IPS-NIHi7 (cell line): ENCODE measurements around the gene VPS8.

Source experiments
- DNase-seq: peaks from one replicate; pipeline ENCODE4 v3.0.0; 2012; ENCODE audit warnings: mixed read lengths; ENCODE audit errors: extremely low spot score

VPS8 gene, protein sequence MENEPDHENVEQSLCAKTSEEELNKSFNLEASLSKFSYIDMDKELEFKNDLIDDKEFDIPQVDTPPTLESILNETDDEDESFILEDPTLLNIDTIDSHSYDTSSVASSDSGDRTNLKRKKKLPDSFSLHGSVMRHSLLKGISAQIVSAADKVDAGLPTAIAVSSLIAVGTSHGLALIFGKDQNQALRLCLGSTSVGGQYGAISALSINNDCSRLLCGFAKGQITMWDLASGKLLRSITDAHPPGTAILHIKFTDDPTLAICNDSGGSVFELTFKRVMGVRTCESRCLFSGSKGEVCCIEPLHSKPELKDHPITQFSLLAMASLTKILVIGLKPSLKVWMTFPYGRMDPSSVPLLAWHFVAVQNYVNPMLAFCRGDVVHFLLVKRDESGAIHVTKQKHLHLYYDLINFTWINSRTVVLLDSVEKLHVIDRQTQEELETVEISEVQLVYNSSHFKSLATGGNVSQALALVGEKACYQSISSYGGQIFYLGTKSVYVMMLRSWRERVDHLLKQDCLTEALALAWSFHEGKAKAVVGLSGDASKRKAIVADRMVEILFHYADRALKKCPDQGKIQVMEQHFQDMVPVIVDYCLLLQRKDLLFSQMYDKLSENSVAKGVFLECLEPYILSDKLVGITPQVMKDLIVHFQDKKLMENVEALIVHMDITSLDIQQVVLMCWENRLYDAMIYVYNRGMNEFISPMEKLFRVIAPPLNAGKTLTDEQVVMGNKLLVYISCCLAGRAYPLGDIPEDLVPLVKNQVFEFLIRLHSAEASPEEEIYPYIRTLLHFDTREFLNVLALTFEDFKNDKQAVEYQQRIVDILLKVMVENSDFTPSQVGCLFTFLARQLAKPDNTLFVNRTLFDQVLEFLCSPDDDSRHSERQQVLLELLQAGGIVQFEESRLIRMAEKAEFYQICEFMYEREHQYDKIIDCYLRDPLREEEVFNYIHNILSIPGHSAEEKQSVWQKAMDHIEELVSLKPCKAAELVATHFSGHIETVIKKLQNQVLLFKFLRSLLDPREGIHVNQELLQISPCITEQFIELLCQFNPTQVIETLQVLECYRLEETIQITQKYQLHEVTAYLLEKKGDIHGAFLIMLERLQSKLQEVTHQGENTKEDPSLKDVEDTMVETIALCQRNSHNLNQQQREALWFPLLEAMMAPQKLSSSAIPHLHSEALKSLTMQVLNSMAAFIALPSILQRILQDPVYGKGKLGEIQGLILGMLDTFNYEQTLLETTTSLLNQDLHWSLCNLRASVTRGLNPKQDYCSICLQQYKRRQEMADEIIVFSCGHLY (N-terminal part only)

DNA sequence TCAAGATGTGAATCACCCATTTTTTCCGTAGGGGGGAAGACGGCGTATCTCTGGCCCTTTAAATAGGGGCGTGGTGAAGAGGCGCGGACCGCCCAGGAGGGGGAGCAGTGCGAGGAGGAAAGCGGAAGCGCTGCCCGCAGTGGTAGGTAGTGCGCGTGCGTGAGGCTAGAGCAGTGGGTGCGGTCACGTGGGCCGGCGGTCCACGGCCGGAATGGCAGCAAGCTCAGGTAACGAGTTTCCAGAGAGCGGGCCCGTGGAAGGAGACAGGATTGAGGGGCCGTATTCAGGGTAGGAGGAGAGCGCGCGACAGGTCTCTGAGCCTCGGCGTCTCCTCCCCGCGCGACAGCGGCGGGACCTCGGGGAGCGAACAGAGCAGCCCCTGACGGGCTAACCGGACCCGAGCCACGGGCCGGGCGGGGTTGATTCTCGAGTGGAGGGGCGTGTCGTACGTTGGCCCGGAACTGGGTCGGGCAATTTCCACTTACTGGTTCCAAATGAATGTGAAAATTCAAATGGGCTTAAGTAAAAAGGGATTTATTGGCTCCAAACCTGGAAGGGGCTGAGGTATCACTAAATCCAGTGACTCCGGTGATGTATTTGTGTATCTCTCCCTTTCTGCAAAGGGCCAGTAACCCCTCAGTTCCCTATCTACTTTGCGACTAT, at the start of gene VPS8:
VPS8 (plus strand) TSS at position 168 of the 663 bp plus-strand sequence. CDS start 12,467 bp downstream, outside the sequence.
- peak; percentile 98 for DNase-seq

DNA sequence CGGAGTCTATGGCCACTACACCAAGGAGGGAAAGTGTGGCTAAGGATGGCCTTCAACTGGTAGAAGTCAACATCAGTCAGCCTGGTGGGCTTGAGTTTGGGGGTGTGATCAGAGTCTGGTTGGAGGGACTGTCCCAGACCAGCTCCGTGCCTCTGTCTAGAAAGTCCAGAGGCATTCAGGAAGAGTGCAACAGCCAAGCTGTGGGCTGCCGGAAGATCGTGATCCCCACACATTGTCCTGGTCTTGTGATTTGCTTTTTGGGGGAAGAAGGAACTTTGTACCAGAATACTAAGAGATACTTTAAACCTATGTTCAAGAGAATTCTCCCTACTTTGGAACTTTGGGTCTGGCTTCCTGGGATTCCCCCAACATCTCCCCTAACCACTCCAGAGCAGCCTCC, 47.8 kb upstream of the VPS8 start:
- DNase-seq: no peak

DNA sequence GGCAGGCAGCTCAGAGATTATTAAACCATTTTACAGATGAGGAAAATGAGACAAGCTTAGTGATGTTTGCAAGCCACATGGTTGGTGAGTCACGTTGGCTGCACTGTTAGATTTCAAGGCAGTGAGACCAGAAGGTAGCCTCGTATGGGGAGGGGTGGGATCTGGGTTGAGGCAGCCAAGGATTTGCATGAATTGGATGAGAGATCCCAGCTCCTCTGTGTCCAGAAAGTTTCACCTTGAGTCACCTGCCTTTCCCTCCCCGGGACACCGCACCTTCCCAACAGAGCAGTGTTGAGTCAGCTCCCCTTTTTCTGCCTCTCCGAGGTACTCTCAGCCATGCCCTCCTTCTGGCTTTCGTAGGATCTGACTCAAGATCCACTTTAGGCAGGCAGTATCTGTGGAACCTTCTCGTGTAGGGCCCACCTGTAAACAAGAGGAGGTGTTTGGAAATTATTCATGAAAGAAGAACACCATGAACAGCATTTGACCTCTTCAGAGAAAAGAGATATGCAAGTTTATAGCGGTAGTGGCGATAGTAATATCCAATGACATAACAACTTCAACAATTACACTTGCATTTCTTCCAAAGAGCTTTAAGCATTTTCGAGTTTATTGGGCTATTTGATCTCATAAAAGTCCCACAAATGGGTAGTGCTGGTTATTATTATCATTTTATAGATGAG, 46.8 kb upstream of the VPS8 start:
- DNase-seq: no peak

DNA sequence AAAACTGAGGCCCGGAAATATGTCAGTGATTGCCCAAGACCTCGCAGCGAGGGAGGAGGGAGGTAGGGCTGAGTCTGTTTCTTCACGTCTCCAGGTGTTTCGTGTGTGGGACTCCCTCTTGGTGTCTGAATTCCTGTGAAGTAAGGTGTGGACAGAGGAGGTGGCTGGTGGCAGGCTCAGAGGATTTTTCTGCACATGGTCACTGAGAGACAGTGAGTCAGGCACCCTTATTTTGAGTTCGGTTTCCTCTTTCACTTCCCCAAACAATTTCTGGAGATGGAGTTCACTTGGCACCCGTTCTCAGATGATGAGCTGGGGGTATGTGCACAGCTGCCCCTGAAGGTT, 46.3 kb upstream of the VPS8 start:
- no peak for DNase-seq

DNA sequence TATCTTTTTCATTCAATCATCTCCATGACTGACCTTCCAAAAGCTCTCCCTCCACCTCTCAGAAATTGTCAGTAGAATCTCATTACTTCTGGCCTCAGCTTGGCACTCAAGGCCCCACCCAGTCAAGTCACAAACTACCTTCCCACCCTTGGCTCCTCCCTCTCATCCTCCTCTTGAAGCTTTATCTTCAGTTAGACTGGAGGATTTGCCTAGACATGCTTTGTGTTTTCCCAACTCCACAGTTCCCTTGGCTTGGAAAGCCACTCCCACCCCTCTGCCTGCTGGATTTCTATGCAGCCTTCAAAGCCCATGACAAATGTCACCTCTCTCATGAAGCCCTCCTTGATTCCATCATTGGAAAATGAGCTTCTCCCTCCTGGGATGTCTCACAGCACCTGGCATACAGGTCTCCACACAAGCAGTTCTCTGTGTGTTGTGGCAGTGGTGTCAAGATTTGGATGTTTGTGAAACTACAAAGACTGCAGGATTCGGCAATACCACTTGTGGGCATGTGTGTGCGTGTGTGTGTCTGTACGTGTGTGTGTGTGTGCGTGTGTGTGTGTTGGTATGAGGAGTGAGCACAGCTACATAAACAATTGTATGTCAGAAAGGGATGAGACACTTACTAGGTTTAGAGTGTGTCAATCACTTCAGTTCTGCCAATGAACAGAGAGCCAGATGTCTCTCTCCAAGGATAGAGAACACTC, 45.3 kb upstream of the VPS8 start:
- DNase-seq: no peak

DNA sequence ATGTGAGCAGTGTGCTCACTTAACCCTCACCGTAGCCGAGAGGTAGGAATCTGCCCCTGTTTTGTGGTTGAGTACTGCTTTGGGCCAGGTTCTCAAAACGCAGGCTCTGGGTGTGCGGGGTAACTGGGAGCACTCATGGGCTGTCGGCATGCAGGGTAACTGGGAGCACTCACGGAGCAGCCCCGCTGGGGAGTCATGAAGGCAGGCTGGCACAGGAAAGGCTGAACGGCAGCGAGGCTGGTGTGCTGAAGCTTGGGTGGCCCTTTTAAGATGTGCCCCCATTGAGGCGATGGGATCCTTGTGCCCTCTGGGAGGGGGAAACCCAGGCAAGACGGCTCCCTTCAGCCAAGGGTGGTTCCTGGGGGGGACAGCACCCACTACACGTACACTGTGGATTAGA, 44.6 kb upstream of the VPS8 start:
- no peak for DNase-seq

DNA sequence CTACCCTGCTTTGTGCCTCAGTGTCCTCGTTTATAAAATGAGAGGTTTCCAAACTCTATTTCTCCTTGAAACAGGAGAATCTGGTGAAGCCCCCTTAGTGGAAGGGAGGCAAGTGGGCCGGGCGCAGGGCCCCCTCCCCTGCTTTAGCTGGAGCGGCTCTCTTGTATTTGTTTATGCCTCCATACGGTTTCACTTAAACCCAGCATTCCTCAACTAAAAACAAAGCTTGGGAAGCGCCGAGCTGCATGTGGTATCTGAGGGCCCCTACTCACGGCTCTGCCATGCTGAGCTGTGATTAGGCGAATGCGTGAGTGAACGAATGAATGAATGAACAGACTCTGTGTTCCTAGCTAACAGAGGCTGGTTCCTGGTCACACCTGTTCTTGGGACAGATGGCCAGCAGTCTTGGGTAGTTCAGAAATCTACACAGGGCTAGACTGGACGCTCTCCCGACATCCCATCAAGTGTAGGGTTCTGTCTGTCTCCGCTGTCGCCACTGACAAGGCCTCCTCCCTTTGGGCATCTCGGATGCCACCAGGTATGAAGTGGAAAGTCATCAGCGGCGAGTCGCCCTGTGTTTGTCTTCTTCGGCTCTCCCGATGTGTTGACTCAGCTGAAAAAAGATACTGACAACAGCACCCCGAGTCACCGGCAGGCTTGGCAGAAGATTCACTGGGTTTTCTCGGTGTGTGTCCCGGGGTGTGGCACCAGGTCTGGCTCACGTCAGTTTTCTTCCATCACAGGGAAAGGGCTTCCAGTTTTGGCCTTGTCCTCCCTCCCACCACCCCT, 42.4 kb upstream of the VPS8 start:
- no peak for DNase-seq

DNA sequence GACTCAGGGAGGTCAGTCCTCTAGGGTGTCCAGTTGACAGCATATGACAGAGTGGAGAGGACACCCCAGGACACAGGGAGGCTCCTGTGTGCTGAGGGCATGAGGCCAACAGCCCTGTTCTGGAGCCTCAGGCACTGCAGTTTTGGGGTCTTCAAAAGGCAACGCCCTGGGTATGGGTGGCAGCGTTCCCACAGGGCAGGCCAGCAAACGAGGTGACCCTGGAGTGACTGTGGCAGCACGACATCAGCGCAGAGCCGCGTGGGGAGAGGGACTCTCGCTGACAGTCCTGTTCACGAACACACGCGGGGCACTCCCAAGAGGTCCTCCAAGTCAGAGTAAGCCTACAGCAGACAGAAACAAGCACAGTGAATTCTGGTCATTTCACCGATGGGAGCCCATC, 41.4 kb upstream of the VPS8 start:
- no peak for DNase-seq

DNA sequence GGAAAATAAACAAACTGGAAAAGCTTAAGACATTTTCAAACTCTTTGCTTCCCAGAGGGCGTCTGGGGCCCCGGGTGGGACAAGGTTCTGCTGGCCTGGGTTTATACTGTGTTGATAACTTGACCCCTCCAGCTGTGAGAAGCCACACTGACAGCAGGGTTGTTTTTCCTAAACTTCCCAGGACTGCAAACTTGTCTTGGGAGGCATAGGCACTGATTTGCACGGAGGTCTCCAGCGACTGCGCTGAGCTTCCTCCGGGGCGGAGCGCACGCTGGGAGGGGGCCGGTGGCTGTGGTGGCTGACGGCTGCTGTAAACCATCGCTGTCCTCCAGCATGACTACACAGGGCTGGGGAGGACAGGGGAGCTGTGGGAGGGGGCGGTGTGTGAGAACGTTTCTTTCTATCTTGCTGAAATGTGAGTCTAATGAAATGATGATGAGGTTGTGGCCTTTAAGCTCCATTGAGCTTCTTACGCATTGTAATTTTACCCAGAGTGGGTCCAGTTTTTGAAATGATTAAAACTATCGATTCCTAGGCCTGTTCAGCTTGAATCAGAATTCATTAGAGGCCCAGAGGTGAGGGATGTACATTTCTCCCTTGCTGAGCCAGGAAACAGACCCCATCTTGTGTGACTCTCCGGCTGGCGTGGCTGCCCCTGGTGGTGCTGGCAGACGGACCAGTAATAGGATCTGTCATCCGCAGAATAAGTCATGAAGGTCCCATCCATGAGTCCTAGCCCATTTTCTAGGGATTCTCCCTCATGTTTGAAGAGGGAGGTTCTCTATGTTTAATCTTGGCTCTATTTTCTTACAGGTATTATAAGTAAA, 40.5 kb upstream of the VPS8 start:
- no peak for DNase-seq

DNA sequence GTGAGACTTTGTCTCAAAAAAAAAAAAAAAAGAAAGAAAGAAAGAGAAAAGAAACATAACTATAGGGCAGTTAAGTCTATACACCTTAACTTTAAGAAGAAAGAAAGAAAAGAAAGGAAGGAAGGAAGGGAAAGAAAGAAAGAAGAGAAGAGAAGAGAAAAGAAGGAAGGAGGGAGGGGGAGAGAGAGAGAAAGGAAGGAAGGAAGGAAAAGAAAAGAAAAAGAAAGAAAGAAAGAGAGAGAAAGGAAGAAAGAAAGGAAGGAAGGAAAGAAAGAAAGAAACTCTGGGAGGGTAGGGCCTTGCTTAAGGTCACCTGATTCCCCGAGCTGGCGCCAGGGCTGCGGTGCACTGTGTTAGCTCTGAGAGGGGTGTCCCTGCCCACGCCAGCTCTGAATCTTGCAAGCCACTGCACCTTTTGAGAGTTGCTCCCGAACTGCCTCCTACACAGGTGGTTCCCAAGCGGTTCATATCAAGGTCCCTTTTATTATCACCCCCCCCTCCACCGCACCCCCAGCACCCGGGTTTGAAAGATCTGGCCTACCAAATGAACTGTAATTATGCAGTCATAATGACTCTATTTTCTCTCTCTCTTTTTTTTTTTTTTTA, 39.2 kb upstream of the VPS8 start:
- DNase-seq: no peak

DNA sequence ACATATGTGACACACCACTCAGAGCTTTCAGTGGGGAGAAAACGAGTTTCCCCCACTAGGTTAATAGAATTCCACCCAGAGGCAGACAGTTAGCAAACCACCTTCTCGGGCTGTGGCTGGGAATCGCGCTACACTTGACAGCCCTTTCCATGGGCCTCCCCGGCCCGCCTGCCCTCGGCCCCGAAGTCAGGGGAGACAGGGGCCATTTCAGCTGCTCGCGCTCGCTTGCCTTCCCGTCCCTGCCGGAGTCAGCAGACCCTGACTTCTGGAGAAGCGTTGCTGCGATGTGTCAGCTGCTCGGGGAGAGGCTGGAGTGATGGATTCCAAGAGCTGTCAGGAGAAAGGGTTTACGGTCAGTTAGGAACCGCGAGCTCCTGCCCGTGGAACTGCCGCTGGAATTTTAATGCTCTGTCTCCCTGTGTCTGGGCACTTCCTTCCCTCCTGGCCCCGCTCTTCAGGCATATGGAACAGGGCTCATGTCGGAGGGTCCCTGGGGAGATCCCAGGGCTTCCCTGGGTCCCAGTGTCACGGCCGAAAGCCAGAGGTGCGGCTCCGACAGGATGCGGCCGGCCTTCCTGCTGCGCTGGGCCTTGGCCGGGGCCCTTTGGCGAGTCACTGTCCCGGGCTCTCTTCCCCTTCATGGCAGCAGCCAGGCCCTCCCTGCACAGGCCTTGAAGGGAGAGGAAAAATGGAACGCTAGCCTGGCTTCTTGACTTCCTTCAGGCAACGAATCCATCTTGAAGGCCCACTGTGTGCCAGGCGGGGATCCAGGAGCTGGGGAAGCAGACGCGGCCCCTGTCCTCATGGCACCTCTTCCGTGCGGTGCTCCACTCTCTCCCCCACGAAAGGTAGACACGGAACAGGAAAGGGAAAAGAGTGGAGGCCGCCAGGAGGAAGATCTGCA, 38.4 kb upstream of the VPS8 start:
- DNase-seq: no peak

DNA sequence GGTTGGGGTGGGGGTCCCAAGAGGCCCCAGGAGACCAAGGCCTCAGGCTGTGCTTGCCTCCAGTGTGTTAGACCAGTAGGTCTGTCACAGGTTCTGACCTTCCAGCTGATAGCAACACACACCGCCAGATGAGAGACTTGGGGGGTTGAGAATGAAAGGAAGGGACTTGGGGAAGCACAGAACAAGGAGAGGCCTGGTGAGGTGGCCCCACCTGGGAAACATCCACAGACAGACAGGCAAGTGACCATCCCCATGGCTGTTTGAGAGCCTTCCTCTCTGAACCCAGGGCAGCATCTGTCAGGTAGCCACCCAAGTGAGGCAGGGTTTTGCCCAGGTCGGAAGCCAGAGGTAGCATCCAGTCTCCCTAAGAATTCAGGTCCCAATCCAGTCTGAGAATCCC, 35.0 kb upstream of the VPS8 start:
- no peak for DNase-seq

DNA sequence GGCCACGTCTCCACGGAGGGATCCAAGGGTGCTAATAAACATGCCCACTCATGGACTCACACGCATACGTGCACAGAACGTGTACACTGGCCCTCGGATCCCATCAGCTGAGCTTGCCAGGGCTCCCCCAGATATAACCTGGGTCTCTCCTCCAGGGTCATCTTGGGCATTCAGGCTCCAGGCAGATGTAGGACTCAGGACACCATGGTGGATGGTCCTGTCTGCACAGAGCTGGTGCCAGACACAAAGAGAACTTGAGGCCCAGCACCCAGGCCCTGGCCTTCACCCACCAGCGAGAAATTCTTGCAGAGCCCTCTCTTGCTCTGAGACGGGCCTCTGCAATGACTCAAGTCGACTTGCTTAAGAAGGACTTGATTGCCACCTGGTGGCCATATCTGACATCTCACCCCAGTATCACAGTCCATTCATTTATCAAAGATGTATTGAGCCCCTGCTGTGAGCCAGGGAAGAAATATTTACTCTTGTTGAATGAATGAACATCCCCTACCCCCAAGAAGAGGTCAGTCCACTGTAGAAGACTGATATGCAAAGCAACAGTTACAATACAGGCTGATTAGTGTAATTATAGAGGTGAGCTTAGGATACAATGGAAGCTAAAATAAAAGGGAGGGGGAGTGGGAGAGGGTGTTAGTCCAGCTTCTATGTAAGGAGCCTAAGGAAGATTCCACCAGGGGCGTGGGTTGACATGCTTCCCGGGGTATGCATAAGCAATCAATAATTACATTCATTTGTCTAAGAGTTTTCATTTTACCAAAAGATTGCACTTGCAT, 34.2 kb upstream of the VPS8 start:
- DNase-seq: peak; percentile 88

DNA sequence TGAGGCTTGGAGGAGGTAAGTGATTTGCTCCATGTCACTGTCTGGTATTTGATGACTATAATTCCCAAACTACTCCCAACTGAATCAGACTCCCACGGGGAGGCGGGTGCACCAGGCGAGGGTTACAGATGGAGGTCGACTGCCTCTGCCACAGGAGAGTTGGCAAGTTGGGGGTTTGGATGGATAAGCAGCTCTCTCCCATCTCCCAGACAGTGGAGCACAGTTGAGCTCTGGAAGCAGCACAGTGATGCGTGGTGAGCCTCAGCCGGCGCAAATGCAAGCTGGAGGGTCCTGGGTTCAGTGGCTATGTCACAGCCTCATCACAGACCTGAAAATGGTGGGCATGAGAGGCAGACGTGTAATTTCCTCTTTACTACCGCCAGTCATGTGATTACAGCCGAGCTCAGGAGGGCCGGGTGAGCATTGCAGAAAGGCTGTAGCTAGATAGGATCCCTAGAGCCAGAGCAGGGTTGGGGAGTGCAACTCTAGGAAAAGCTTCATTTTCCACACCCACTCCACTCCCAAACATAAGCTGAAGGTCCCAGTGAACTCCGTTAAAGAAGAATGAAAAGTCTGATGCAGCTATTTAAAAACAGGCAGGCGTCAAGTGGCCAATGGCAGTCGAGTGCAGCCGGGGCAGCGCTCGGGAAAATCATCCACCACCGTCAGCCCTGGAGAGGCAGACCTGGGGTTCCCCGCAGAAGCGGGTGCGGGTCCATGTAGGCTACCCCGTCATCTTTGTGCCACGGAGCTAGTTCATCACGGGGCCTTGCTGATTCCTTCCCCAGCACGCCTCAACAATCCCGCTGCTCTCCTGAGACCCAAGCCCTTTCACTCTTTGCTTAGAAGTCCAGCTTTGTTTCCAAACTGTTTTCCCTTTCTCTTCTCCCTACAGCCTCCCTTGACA, 33.3 kb upstream of the VPS8 start:
- no peak for DNase-seq

DNA sequence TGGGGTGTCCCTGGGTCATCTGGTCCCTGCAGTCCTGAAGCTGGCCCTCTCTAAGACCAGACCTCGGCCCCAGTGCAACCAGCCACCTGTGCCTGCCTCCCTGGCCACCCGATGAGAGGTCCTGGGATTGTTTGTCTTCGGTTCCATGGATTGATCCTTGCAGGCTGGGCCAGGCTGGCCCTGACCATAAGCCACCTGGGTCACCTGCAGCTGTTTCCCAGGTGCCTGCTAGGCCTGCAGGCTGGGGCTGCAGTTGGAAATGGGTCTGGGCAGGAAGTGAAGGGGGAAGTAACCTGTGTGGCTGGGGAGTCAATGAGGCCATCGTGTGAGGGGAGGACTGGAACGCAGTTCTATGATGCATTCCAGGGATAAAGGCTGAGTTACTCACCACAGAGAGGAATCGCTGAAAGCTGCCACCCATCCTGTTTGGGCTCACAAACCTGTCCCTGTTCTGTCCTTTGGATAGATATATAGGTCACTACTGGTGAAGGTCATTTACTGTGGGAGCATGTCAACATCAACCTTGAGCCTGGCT, 30.9 kb upstream of the VPS8 start:
- DNase-seq: no peak
